ENCODE results near the gene RPS25. TPM values are rescaled to one million over a fixed set of nuclear protein-coding genes. Genes with fewer than 3 reads are reported as not detected.

RPS25 gene
- total and polyA plus RNA-seq, 10 of the 15 experiments (the other 5 are each of a cell fraction or from before 2014, with no cell fraction given), result 886 to 3,746 (median 3,066) TPM

DNA sequence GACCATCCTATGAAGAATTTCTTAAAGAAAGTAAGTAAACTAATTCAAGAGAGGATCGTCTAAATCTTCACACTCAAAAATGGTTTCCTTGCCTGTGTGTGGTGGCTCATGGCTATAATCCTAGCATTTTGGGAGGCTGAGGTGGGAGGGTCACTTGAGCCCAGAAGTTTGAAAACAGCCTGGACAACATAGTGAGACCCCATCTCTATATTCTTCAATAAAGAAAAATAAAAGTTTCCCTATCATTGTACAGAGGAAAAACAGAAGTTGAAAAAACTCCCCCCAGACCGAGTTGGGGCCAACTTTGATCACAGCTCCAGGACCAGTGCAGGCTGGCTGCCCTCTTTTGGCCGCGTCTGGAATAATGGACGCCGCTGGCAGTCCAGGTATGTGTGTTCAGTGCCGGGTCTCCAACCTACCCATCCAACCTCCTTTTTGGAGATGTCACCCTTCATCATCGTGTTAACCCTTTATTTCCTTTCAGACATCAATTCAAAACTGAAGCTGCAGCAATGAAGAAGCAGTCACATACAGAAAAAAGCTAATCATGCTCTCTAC is 3.0 kb downstream of the RPS25 start (continued):
- TF ChIP-seq PAX8 (IDR thresholded peaks at IDR 0.05), result no peak
- TF ChIP-seq MTA2 (IDR thresholded peaks at IDR 0.05; ENCODE audit: low read depth), result no peak
- no peak for TF ChIP-seq ZNF217 (IDR thresholded peaks at IDR 0.05)
- TF ChIP-seq, protein P1, sequence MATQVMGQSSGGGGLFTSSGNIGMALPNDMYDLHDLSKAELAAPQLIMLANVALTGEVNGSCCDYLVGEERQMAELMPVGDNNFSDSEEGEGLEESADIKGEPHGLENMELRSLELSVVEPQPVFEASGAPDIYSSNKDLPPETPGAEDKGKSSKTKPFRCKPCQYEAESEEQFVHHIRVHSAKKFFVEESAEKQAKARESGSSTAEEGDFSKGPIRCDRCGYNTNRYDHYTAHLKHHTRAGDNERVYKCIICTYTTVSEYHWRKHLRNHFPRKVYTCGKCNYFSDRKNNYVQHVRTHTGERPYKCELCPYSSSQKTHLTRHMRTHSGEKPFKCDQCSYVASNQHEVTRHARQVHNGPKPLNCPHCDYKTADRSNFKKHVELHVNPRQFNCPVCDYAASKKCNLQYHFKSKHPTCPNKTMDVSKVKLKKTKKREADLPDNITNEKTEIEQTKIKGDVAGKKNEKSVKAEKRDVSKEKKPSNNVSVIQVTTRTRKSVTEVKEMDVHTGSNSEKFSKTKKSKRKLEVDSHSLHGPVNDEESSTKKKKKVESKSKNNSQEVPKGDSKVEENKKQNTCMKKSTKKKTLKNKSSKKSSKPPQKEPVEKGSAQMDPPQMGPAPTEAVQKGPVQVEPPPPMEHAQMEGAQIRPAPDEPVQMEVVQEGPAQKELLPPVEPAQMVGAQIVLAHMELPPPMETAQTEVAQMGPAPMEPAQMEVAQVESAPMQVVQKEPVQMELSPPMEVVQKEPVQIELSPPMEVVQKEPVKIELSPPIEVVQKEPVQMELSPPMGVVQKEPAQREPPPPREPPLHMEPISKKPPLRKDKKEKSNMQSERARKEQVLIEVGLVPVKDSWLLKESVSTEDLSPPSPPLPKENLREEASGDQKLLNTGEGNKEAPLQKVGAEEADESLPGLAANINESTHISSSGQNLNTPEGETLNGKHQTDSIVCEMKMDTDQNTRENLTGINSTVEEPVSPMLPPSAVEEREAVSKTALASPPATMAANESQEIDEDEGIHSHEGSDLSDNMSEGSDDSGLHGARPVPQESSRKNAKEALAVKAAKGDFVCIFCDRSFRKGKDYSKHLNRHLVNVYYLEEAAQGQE (IDR thresholded peaks at IDR 0.05; ENCODE audit: low read depth, low read length), result no peak
- TF ChIP-seq RUNX3 (IDR thresholded peaks at IDR 0.05; ENCODE audit: low read length), result no peak
- TF ChIP-seq POLR2A (IDR thresholded peaks at IDR 0.05; ENCODE audit: low read depth, low read length), result peak; percentile 29
- peak; percentile 48; the same call in 1 of the 2 replicates for TF ChIP-seq YY1 (IDR thresholded peaks at IDR 0.05; ENCODE audit: low read depth, low read length)
- TF ChIP-seq NFIC (IDR thresholded peaks at IDR 0.05; ENCODE audit: low read depth, low read length), result no peak
- no peak for TF ChIP-seq POLR2AphosphoS2 (IDR thresholded peaks at IDR 0.05; ENCODE audit: low read depth, low read length)
